GM23248 (cell line): ENCODE data around the gene KIRREL2. TPM values are rescaled to one million over a fixed set of nuclear protein-coding genes. Genes with fewer than 3 reads are reported as not detected.
"Not testable (repeated sequence)": the region's sequence is repeated elsewhere in the genome, so short reads cannot be mapped to it uniquely, and the experiment has no call there.

Experiments
- DNase-seq: peaks from one replicate; pipeline ENCODE4 v3.0.0-alpha.2; 2015
- H2AFZ ChIP-seq: fragments of 200-600 bp; sonication (generic); 2 replicates; pipeline ENCODE4 v1.6.1; 2016; ENCODE audit warnings: antibody characterized with exemption
- H3F3A ChIP-seq: fragments of 200-600 bp; sonication (generic); 2 replicates; pipeline ENCODE4 v1.6.1; 2016; ENCODE audit warnings: mild to moderate bottlenecking, antibody characterized with exemption, mixed run types; ENCODE audit not compliant: insufficient read depth
- H3K27ac ChIP-seq: fragments of 200-600 bp; sonication (generic); 2 replicates; pipeline ENCODE4 v1.5.1; 2016; ENCODE audit warnings: mild to moderate bottlenecking
- H3K27me3 ChIP-seq: fragments of 200-600 bp; sonication (generic); replicated peaks from 2 replicates; pipeline ENCODE4 v1.6.1; 2016; ENCODE audit warnings: mild to moderate bottlenecking; ENCODE audit not compliant: insufficient read depth
- H3K36me3 ChIP-seq: fragments of 200-600 bp; sonication (generic); 2 replicates; pipeline ENCODE4 v1.6.1; 2016; ENCODE audit warnings: low read depth, mild to moderate bottlenecking
- H3K4me1 ChIP-seq: fragments of 200-600 bp; sonication (generic); 2 replicates; pipeline ENCODE4 v1.6.1; 2016; ENCODE audit warnings: mild to moderate bottlenecking; ENCODE audit not compliant: insufficient read depth
- H3K4me2 ChIP-seq: fragments of 200-600 bp; sonication (generic); one replicate; pipeline ENCODE4 v1.6.1; 2016; ENCODE audit warnings: mild to moderate bottlenecking; ENCODE audit not compliant: unreplicated experiment
- H3K4me3 ChIP-seq: fragments of 200-600 bp; sonication (generic); 2 replicates; pipeline ENCODE4 v1.5.1; 2016; ENCODE audit warnings: mild to moderate bottlenecking
- H3K79me2 ChIP-seq: fragments of 200-600 bp; sonication (generic); 2 replicates; pipeline ENCODE4 v1.6.1; 2016; ENCODE audit warnings: mild to moderate bottlenecking; ENCODE audit not compliant: insufficient read depth
- H3K9ac ChIP-seq: fragments of 200-600 bp; sonication (generic); 2 replicates; pipeline ENCODE4 v1.6.1; 2016; ENCODE audit warnings: mild to moderate bottlenecking
- H3K9me2 ChIP-seq: fragments of 200-600 bp; sonication (generic); 2 replicates; pipeline ENCODE4 v1.6.1; 2016; ENCODE audit warnings: mixed run types, mild to moderate bottlenecking, moderate library complexity; ENCODE audit not compliant: insufficient read depth
- H3K9me3 ChIP-seq: fragments of 200-600 bp; sonication (generic); one replicate; pipeline ENCODE4 v1.6.1; 2017; ENCODE audit warnings: low read depth
- H4K20me1 ChIP-seq: fragments of 200-600 bp; sonication (generic); 2 replicates; pipeline ENCODE4 v1.6.0; 2016; ENCODE audit not compliant: insufficient read depth
- EZH2 ChIP-seq: fragments of 200-600 bp; sonication (generic); IDR thresholded peaks from 2 replicates; pipeline ENCODE4 v1.6.1; 2018; ENCODE audit warnings: antibody characterized with exemption, mild to moderate bottlenecking; ENCODE audit not compliant: insufficient read depth, poor library complexity, severe bottlenecking
- EZH2phosphoT487 ChIP-seq: fragments of 200-600 bp; sonication (generic); IDR thresholded peaks from 2 replicates; pipeline ENCODE4 v1.6.1; 2018; ENCODE audit warnings: antibody characterized with exemption, moderate library complexity, mild to moderate bottlenecking, low read depth; ENCODE audit not compliant: insufficient read depth
- WGBS, 2 experiments: methylation state at CpG; one replicate each; pipeline ENCODE4 v1.1.6; 2015 to 2017; ENCODE audit warnings: low lambda C conversion rate in 2 of 2, low coverage in 1 of 2; ENCODE audit errors: missing lambda C conversion rate in 2 of 2; 5-methylcytosine and 5-hydroxymethylcytosine counted together
- in situ Hi-C: fragments of 300-500 bp; cut with MboI; formaldehyde crosslinking; loops from 2 replicates; pipeline ENCODE4 v1.15.0; 2020
- polyA plus RNA-seq: library from polyadenylated mRNA; unstranded; fragments of >200 nt; fragmentation: Nextera tagmentation; extraction: Ambion mirVana; gene quantifications from 2 replicates; pipeline ENCODE4 v1.2.1, GENCODE V29; 2016
- total RNA-seq: library from RNA; depleted of rRNA; stranded (reverse); fragments of >200 nt; shearing (Covaris generic); gene quantifications from 2 replicates; pipeline ENCODE4 v1.2.3, GENCODE V29; 2014

KIRREL2 gene
- total and polyA plus RNA-seq, 2 experiments from 2014 or later, result not detected

- WGBS, 2 experiments, result 11 to 18% methylated on average over 4 to 8 of the region's 15 CpGs
- H2AFZ ChIP-seq, result peak overlapping the region; percentile 52
Observed at GRCh38 chr19:35868823-35869326, 12.2 kb downstream of the KIRREL2 start.

GRCh38 chr19:35869327-35870123 lies 12.8 kb downstream of the KIRREL2 start:
- H3K9me3 ChIP-seq, result no peaks in the 10 kb centered on the region
- peak overlapping the region; percentile 61 for H3K4me2 ChIP-seq
- 2 to 4% methylated on average over 51 of the region's 51 CpGs for WGBS, 2 experiments
- H3K27ac ChIP-seq, result no peak overlapping the region
- H3F3A ChIP-seq, result no peaks in the 10 kb centered on the region
- peak; percentile 85 for DNase-seq
- H3K9me2 ChIP-seq, result no peaks in the 10 kb centered on the region
- H3K27me3 ChIP-seq, result no peaks in the 10 kb centered on the region; the same call in 1 of the 2 replicates
- no peaks in the 10 kb centered on the region for H4K20me1 ChIP-seq
- H3K79me2 ChIP-seq, result no peaks in the 10 kb centered on the region
- no peaks in the 10 kb centered on the region for H3K4me1 ChIP-seq
- TF ChIP-seq EZH2phosphoT487 (no peak), EZH2 (no peak)
- H2AFZ ChIP-seq, result 0 out of 2 replicates have a peak overlapping the region, but pooled peaks have one; percentile 52
- H3K36me3 ChIP-seq, result no peaks in the 10 kb centered on the region
- H3K9ac ChIP-seq, result no peak overlapping the region
- H3K4me3 ChIP-seq, result peak overlapping the region; percentile 63
- in situ Hi-C loops, result no loop called here

More at GRCh38 chr19:35868823-35869326, 12.2 kb downstream of the KIRREL2 start:
- H3K9ac ChIP-seq, result no peak overlapping the region
- in situ Hi-C loops, result no loop called here
- H3K4me3 ChIP-seq, result peak overlapping the region; percentile 63
- no peak overlapping the region for H3K27ac ChIP-seq
- H4K20me1 ChIP-seq, result no peaks in the 10 kb centered on the region
- peak overlapping the region; percentile 55 for H3K4me2 ChIP-seq
- no peak for TF ChIP-seq EZH2phosphoT487
- TF ChIP-seq EZH2, result no peak
- H3K27me3 ChIP-seq, result no peaks in the 10 kb centered on the region; the same call in 1 of the 2 replicates
- DNase-seq, result no peak
- H3K4me1 ChIP-seq, result no peaks in the 10 kb centered on the region
- no peaks in the 10 kb centered on the region for H3K36me3 ChIP-seq
- no peaks in the 10 kb centered on the region for H3F3A ChIP-seq
- H3K79me2 ChIP-seq, result no peaks in the 10 kb centered on the region
- no peaks in the 10 kb centered on the region for H3K9me2 ChIP-seq
- no peaks in the 10 kb centered on the region for H3K9me3 ChIP-seq

- H2AFZ ChIP-seq, in situ Hi-C loops, H3F3A ChIP-seq, H4K20me1 ChIP-seq, H3K79me2 ChIP-seq, H3K27me3 ChIP-seq, H3K9ac ChIP-seq, H3K9me3 ChIP-seq, H3K4me1 ChIP-seq, H3K36me3 ChIP-seq, H3K27ac ChIP-seq, H3K9me2 ChIP-seq: not testable (repeated sequence)
- WGBS, 2 experiments, result 45 to 48% methylated on average over 26 of the region's 26 CpGs
- H3K4me2 ChIP-seq, result peak overlapping the region; percentile 61
- DNase-seq, result peak; percentile 52
- peak overlapping the region; percentile 63; the same call in 1 of the 2 replicates for H3K4me3 ChIP-seq
Observed at GRCh38 chr19:35870124-35870736, 13.5 kb downstream of the KIRREL2 start.

- no peaks in the 10 kb centered on the region for H3K36me3 ChIP-seq
- in situ Hi-C loops, result no loop called here
- H3F3A ChIP-seq, result no peaks in the 10 kb centered on the region
- TF ChIP-seq EZH2 (no peak), EZH2phosphoT487 (no peak)
- H3K9ac ChIP-seq, result no peak overlapping the region
- H3K4me3 ChIP-seq, result no peak overlapping the region
- no peaks in the 10 kb centered on the region for H3K9me2 ChIP-seq
- H3K27ac ChIP-seq, result no peak overlapping the region
- H3K4me1 ChIP-seq, result no peaks in the 10 kb centered on the region
- no peaks in the 10 kb centered on the region for H3K79me2 ChIP-seq
- no peak for DNase-seq
- WGBS, 2 experiments, result 68 to 84% methylated on average over 8 to 12 of the region's 12 CpGs
- no peak overlapping the region for H2AFZ ChIP-seq
- no peak overlapping the region for H3K4me2 ChIP-seq
- no peaks in the 10 kb centered on the region; the same call in 1 of the 2 replicates for H3K27me3 ChIP-seq
- no peaks in the 10 kb centered on the region for H3K9me3 ChIP-seq
- H4K20me1 ChIP-seq, result no peaks in the 10 kb centered on the region
Observed at GRCh38 chr19:35870798-35871197, 14.1 kb downstream of the KIRREL2 start.
